Endothelial cell of umbilical vein (primary cell): ENCODE data around the gene TLX1. TPM values are rescaled to one million over a fixed set of nuclear protein-coding genes. Genes with fewer than 3 reads are reported as not detected.

Source experiments
- BruUV-seq: library from RNA; stranded (reverse); fragments of 400-500 nt; replicated peaks from 2 replicates; lab custom pipeline; 2021; lab: Mats Ljungman, UMichigan
- CTCF ChIA-PET: fragments of 300-600, 350-600 bp; sonication (Branson Sonifier 250); formaldehyde crosslinking; loops from one replicate; lab custom pipeline; 2021; ENCODE audit warnings: antibody characterized with exemption, inconsistent platforms; lab: Charles Lee
- POLR2A ChIA-PET: fragments of 300-600, 350-600 bp; sonication (Branson Sonifier 250); formaldehyde crosslinking; loops from one replicate; lab custom pipeline; 2021; ENCODE audit warnings: antibody characterized with exemption, inconsistent platforms; lab: Charles Lee
- DNase-seq: peaks from one replicate; pipeline ENCODE4 v3.0.0-alpha.2; 2011; ENCODE audit warnings: low read depth, low spot score
- FAIRE-seq: peaks from 2 replicates; lab custom pipeline; 2011; peaks lifted over from hg19 to GRCh38; lab: Jason Lieb, UNC
- H2AFZ ChIP-seq: 2 replicates; pipeline ENCODE4 v1.6.0; 2012; ENCODE audit warnings: low read depth, low read length, control low read depth, inconsistent platforms
- H3K27ac ChIP-seq: 2 replicates; pipeline ENCODE4 v1.5.1; 2011; ENCODE audit warnings: low read depth, mild to moderate bottlenecking, control low read depth, low read length, moderate library complexity; ENCODE audit not compliant: insufficient read depth
- H3K27me3 ChIP-seq, 2 experiments: 2 replicates each; pipeline versions ENCODE4 v1.6.0 to v1.6.1; 2011; ENCODE audit warnings: low read length in 2 of 2, mixed read lengths in 1 of 2; ENCODE audit not compliant: control insufficient read depth in 2 of 2, insufficient read depth in 2 of 2
- H3K36me3 ChIP-seq, 2 experiments: 2 replicates in 1 of 2; 3 replicates in 1 of 2; pipeline ENCODE4 v1.5.1; 2011; ENCODE audit warnings: low read length in 2 of 2, mild to moderate bottlenecking in 1 of 2, moderate library complexity in 1 of 2; ENCODE audit not compliant: control insufficient read depth in 2 of 2, insufficient read depth in 2 of 2; ENCODE audit errors: extremely low read depth in 1 of 2
- H3K4me1 ChIP-seq: 3 replicates; pipeline ENCODE4 v1.5.1; 2011; ENCODE audit warnings: mild to moderate bottlenecking, low read length; ENCODE audit not compliant: control insufficient read depth, insufficient read depth; ENCODE audit errors: extremely low read depth
- H3K4me2 ChIP-seq: 2 replicates; pipeline ENCODE4 v1.6.1; 2011; ENCODE audit warnings: low read length, control low read depth, mixed read lengths; ENCODE audit not compliant: insufficient read depth
- H3K4me3 ChIP-seq, 3 experiments: fragments of 200-600 bp in 1 of 3; sonication (generic), shearing (Covaris generic) in 1 of 3; replicated peaks in 1 of 3; 2 replicates each; pipeline ENCODE4 v1.5.1; 2011 to 2016; ENCODE audit warnings: control low read depth in 3 of 3, low read length in 3 of 3, mild to moderate bottlenecking in 2 of 3, inconsistent platforms in 1 of 3, low read depth in 1 of 3, moderate library complexity in 1 of 3; ENCODE audit not compliant: insufficient read depth in 1 of 3
- H3K79me2 ChIP-seq: 2 replicates; pipeline ENCODE4 v1.6.0; 2012; ENCODE audit warnings: low read length, inconsistent platforms; ENCODE audit not compliant: control insufficient read depth, insufficient read depth
- H3K9ac ChIP-seq: replicated peaks from 2 replicates; pipeline ENCODE3; 2011; ENCODE audit warnings: low read length, control low read depth; ENCODE audit not compliant: insufficient read depth; ENCODE audit errors: extremely low read depth
- H3K9me1 ChIP-seq: replicated peaks from 3 replicates; pipeline ENCODE4 v1.6.0; 2011; ENCODE audit warnings: mild to moderate bottlenecking, low read length; ENCODE audit not compliant: control insufficient read depth, insufficient read depth; ENCODE audit errors: extremely low read depth
- H3K9me3 ChIP-seq: replicated peaks from 2 replicates; pipeline ENCODE4 v1.5.1; 2012; ENCODE audit warnings: low read length, inconsistent platforms; ENCODE audit not compliant: control insufficient read depth, insufficient read depth
- H4K20me1 ChIP-seq: replicated peaks from 2 replicates; pipeline ENCODE3; 2011; ENCODE audit warnings: mild to moderate bottlenecking, low read length; ENCODE audit not compliant: control insufficient read depth, insufficient read depth; ENCODE audit errors: extremely low read depth
- EZH2 ChIP-seq: IDR thresholded peaks from 2 replicates; pipeline ENCODE4 v1.6.1; 2012; ENCODE audit warnings: borderline replicate concordance, low read depth, mild to moderate bottlenecking, moderate library complexity, low read length, inconsistent platforms; ENCODE audit not compliant: severe bottlenecking
- FOS ChIP-seq: IDR thresholded peaks from 2 replicates; pipeline ENCODE4 v1.6.1; 2011; ENCODE audit warnings: mild to moderate bottlenecking, low read length, moderate library complexity, borderline replicate concordance; ENCODE audit not compliant: insufficient read depth
- GATA2 ChIP-seq: IDR thresholded peaks from 2 replicates; pipeline ENCODE4 v1.7.0; 2011; ENCODE audit warnings: low read depth, mild to moderate bottlenecking, moderate library complexity, mixed read lengths, low read length; ENCODE audit not compliant: insufficient read length, insufficient read depth
- JUN ChIP-seq: IDR thresholded peaks from 2 replicates; pipeline ENCODE4 v1.6.1; 2011; ENCODE audit warnings: borderline replicate concordance, low read depth; ENCODE audit not compliant: insufficient read length, insufficient read depth
- MAX ChIP-seq: IDR thresholded peaks from 2 replicates; pipeline ENCODE4 v1.6.1; 2011; ENCODE audit not compliant: insufficient read depth, insufficient read length
- MYC ChIP-seq: IDR thresholded peaks from one replicate; pipeline ENCODE4 v1.6.1; 2011; ENCODE audit warnings: mild to moderate bottlenecking, low read depth, low read length
- POLR2A ChIP-seq: IDR thresholded peaks from 2 replicates; pipeline ENCODE4 v1.6.1; 2012; ENCODE audit warnings: low read depth, mild to moderate bottlenecking, control low read depth, low read length
- POLR2AphosphoS5 ChIP-seq: IDR thresholded peaks from 2 replicates; pipeline ENCODE4 v1.6.1; 2012; ENCODE audit warnings: low read depth, mild to moderate bottlenecking, control low read depth, low read length, moderate library complexity; ENCODE audit not compliant: insufficient read depth
- dilution Hi-C: fragments of 300-500 bp; cut with MboI; formaldehyde crosslinking; loops from one replicate; pipeline ENCODE4 v1.15.0; 2019; ENCODE audit warnings: low sequenced_read_pairs; ENCODE audit not compliant: extremely low pct_ligation_motif_present
- intact Hi-C: fragments of 100-400 bp; cut with micrococcal nuclease; formaldehyde crosslinking; loops from one replicate; pipeline ENCODE4 v1.10.0; 2022
- polyA plus RNA-seq, 4 experiments: library from polyadenylated mRNA; depleted of rRNA in 3 of 4; stranded (reverse) in 3 of 4; unstranded in 1 of 4; fragments of >200 nt; gene quantifications; 2 replicates each; pipeline versions ENCODE4 v1.2.1 to v1.2.3, GENCODE V29; 2011 to 2012; ENCODE audit warnings: missing spikeins in 1 of 4
- total RNA-seq: library from RNA; stranded (reverse); gene quantifications from 2 replicates; pipeline ENCODE4 v1.2.3, GENCODE V29; 2021
- TF ChIP-seq, protein P1 (sequence below), 2 donors: IDR thresholded peaks; 1 replicate in 1 of 2; 2 replicates in 1 of 2; pipeline ENCODE4 v1.5.1; 2011; ENCODE audit warnings: low read length in 2 of 2, mild to moderate bottlenecking in 2 of 2, moderate library complexity in 2 of 2, control low read depth in 1 of 2, inconsistent platforms in 1 of 2, low read depth in 1 of 2; ENCODE audit not compliant: insufficient read depth in 1 of 2; ENCODE audit errors: extremely low read depth in 1 of 2

TLX1 gene
- total and polyA plus RNA-seq, 2 donors (not counting 3 experiments of a cell fraction or from before 2014, with no cell fraction given), result not detected

DNA sequence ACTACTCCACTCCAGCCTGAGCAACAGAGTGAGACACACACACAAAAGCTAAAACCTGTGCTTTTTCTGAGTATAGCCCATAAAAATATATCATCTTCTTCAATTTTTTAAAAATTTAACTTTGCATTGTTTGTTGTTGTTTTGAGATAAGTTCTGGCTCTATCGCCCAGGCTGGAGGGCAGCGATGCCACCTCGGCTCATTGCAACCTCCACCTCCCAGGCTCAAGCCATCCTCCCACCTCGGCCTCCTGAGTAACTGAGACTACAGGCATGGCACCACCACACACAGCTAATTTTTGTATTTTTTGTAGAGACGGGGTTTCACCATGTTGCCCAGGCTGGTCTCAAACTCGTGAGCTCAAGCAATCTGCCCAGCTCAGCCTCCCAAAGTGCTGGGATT lies 14.3 kb upstream of the TLX1 start:
- H3K27ac ChIP-seq, result no peak overlapping the region

More for the DNA sequence above, 14.3 kb upstream of the TLX1 start:
- Histone ChIP-seq H2AFZ (no peak overlapping the region), H3K36me3 (no peaks in the 10 kb centered on the region), H3K9ac (no peak overlapping the region), H3K27me3 (peaks cover 37 to 51% of the 10 kb centered on the region in 2 experiments), H3K9me1 (no peaks in the 10 kb centered on the region), H3K4me1 (no peaks in the 10 kb centered on the region), H3K4me2 (no peak overlapping the region), H3K9me3 (no peaks in the 10 kb centered on the region), H4K20me1 (no peaks in the 10 kb centered on the region), H3K79me2 (no peaks in the 10 kb centered on the region), H3K4me3 (no peak overlapping the region)
- FAIRE-seq (no peak), DNase-seq (no peak)
- POLR2A ChIA-PET, result no interaction called here
- no TSS peak for BruUV-seq
- TF ChIP-seq MYC (no peak), POLR2AphosphoS5 (no peak), EZH2 (no peak), POLR2A (no peak), GATA2 (no peak), MAX (no peak), FOS (no peak), JUN (no peak)
- TF ChIP-seq, protein P1, sequence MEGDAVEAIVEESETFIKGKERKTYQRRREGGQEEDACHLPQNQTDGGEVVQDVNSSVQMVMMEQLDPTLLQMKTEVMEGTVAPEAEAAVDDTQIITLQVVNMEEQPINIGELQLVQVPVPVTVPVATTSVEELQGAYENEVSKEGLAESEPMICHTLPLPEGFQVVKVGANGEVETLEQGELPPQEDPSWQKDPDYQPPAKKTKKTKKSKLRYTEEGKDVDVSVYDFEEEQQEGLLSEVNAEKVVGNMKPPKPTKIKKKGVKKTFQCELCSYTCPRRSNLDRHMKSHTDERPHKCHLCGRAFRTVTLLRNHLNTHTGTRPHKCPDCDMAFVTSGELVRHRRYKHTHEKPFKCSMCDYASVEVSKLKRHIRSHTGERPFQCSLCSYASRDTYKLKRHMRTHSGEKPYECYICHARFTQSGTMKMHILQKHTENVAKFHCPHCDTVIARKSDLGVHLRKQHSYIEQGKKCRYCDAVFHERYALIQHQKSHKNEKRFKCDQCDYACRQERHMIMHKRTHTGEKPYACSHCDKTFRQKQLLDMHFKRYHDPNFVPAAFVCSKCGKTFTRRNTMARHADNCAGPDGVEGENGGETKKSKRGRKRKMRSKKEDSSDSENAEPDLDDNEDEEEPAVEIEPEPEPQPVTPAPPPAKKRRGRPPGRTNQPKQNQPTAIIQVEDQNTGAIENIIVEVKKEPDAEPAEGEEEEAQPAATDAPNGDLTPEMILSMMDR (IDR thresholded peaks at IDR 0.05; ENCODE audit: extremely low read depth in 1 of 2, insufficient read depth in 1 of 2, low read depth in 1 of 2, low read length in 2 of 2), result no peak
- dilution Hi-C loops, result no loop called here
- CTCF ChIA-PET, result interaction anchor here (1.6 to 2.4 kb wide), 3 partner anchors 18 to 25 kb away, joined by 4 to 10 read pairs (median 8); no protein-coding TSS in a partner anchor
- intact Hi-C loops, result no loop called here
